NCI-H748 treated with DMSO at 0.1 percent for 48 hours (cell line): ENCODE results near the gene KRT3.
"Not testable (repeated sequence)": the region's sequence is repeated elsewhere in the genome, so short reads cannot be mapped to it uniquely, and the experiment has no call there.

Experiments
- DNase-seq: peaks from one replicate; lab custom pipeline; 2025; lab: John Stamatoyannopoulos, UW

The KRT3 gene

GRCh38 chr12:52798003-52798670 lies 2.2 kb upstream of the KRT3 start:
- DNase-seq: no peak

GRCh38 chr12:52797529-52797894 lies 1.6 kb upstream of the KRT3 start:
- DNase-seq: no peak

- no peak for DNase-seq
Measured at GRCh38 chr12:52796839-52797528, 1.1 kb upstream of the KRT3 start.

- DNase-seq: no peak
Measured at GRCh38 chr12:52796429-52796794, 495 bp upstream of the KRT3 start.

GRCh38 chr12:52795332-52795674 lies 614 bp downstream of the KRT3 start:
- not testable (repeated sequence) for DNase-seq

GRCh38 chr12:52794479-52795331 lies 1.2 kb downstream of the KRT3 start:
- no peak for DNase-seq

GRCh38 chr12:52792185-52793029 lies 3.5 kb downstream of the KRT3 start:
- no peak for DNase-seq

- DNase-seq: no peak
Measured at GRCh38 chr12:52791271-52792184, 4.4 kb downstream of the KRT3 start.

GRCh38 chr12:52790427-52791270 lies 5.3 kb downstream of the KRT3 start:
- DNase-seq: no peak

- no peak for DNase-seq
Measured at GRCh38 chr12:52789637-52790426, 6.1 kb downstream of the KRT3 start.

- DNase-seq: no peak
Measured at GRCh38 chr12:52788876-52789636, 6.9 kb downstream of the KRT3 start.

GRCh38 chr12:52788192-52788875 lies 7.6 kb downstream of the KRT3 start:
- no peak for DNase-seq

- DNase-seq: peak; percentile 18
Measured at GRCh38 chr12:52787324-52788191, 8.4 kb downstream of the KRT3 start.

GRCh38 chr12:52784909-52785308 lies 11.0 kb downstream of the KRT3 start:
- DNase-seq: no peak

- no peak for DNase-seq
Measured at GRCh38 chr12:52783563-52784316, 12.2 kb downstream of the KRT3 start.

GRCh38 chr12:52782502-52782901 lies 13.4 kb downstream of the KRT3 start:
- DNase-seq: no peak
